ENCODE data around the gene C5orf58. TPM values are rescaled to one million over a fixed set of nuclear protein-coding genes. Genes with fewer than 3 reads are reported as not detected.

The C5orf58 gene
- polyA plus RNA-seq, 1 donor from 2014 or later, result not detected

- TF ChIP-seq SMC3 (conservative IDR thresholded peaks at IDR 0.05; ENCODE audit: poor library complexity), result no peak
- TF ChIP-seq EP300 (conservative IDR thresholded peaks at IDR 0.05; ENCODE audit: poor library complexity, severe bottlenecking), result no peak
- TF ChIP-seq EZH2 (IDR thresholded peaks at IDR 0.05; ENCODE audit: borderline replicate concordance, insufficient read depth, low read length, poor library complexity, severe bottlenecking), result no peak
- TF ChIP-seq POLR2AphosphoS5 (IDR thresholded peaks at IDR 0.05), result no peak
- no peak for TF ChIP-seq TAF1 (IDR thresholded peaks at IDR 0.05; ENCODE audit: low read depth)
- TF ChIP-seq REST (IDR thresholded peaks at IDR 0.05; ENCODE audit: borderline replicate concordance), result no peak
- TF ChIP-seq MXI1 (conservative IDR thresholded peaks at IDR 0.05; ENCODE audit: poor library complexity, severe bottlenecking), result no peak
- TF ChIP-seq CTCF (IDR thresholded peaks at IDR 0.05; ENCODE audit: poor library complexity, severe bottlenecking), result no peak
- no peak for TF ChIP-seq RAD21 (conservative IDR thresholded peaks at IDR 0.05)
- Histone ChIP-seq H3K36me3 (ENCODE audit: insufficient read depth, low read length) (no peaks in the 10 kb centered on the region), H3K9ac (ENCODE audit: low read length) (no peak overlapping the region), H3K9me2 (ENCODE audit: insufficient read depth, low read length) (no peaks in the 10 kb centered on the region), H4K20me1 (ENCODE audit: insufficient read depth) (no peaks in the 10 kb centered on the region), H3K9me3 (ENCODE audit: low read length) (no peaks in the 10 kb centered on the region), H3F3A (ENCODE audit: insufficient read depth, low read length, poor library complexity, severe bottlenecking) (no peaks in the 10 kb centered on the region), H3K4me3 (ENCODE audit: low read length) (no peak overlapping the region), H3K4me2 (ENCODE audit: low read length) (no peak overlapping the region), H3K27ac (ENCODE audit: low read length) (no peak overlapping the region), H3K79me2 (replicated peaks; ENCODE audit: insufficient read depth, low read length) (no peaks in the 10 kb centered on the region), H2AFZ (ENCODE audit: low read depth, low read length) (no peak overlapping the region), H3K27me3 (ENCODE audit: insufficient read depth, low read depth, low read length) (no peaks in the 10 kb centered on the region)
Observed at GRCh38 chr5:170251462-170251861, 18.7 kb downstream of the C5orf58 start.

- H3K36me3 ChIP-seq (ENCODE audit: insufficient read depth, low read length), result no peaks in the 10 kb centered on the region
- no peaks in the 10 kb centered on the region for H3K9me2 ChIP-seq (ENCODE audit: insufficient read depth, low read length)
- H3K9ac ChIP-seq (ENCODE audit: low read length), result no peak overlapping the region
- H2AFZ ChIP-seq (ENCODE audit: low read depth, low read length), result no peak overlapping the region
- no peaks in the 10 kb centered on the region for H3K9me3 ChIP-seq (ENCODE audit: low read length)
- no peak for TF ChIP-seq RAD21 (conservative IDR thresholded peaks at IDR 0.05)
- TF ChIP-seq MXI1 (conservative IDR thresholded peaks at IDR 0.05; ENCODE audit: poor library complexity, severe bottlenecking), result no peak
- TF ChIP-seq EP300 (conservative IDR thresholded peaks at IDR 0.05; ENCODE audit: poor library complexity, severe bottlenecking), result no peak
- TF ChIP-seq CTCF (IDR thresholded peaks at IDR 0.05; ENCODE audit: poor library complexity, severe bottlenecking), result no peak
- TF ChIP-seq SMC3 (conservative IDR thresholded peaks at IDR 0.05; ENCODE audit: poor library complexity), result no peak
- TF ChIP-seq TAF1 (IDR thresholded peaks at IDR 0.05; ENCODE audit: low read depth), result no peak
- TF ChIP-seq EZH2 (IDR thresholded peaks at IDR 0.05; ENCODE audit: borderline replicate concordance, insufficient read depth, low read length, poor library complexity, severe bottlenecking), result no peak
- TF ChIP-seq POLR2AphosphoS5 (IDR thresholded peaks at IDR 0.05), result no peak
- no peak for TF ChIP-seq REST (IDR thresholded peaks at IDR 0.05; ENCODE audit: borderline replicate concordance)
- no peaks in the 10 kb centered on the region for H4K20me1 ChIP-seq (ENCODE audit: insufficient read depth)
- H3K4me2 ChIP-seq (ENCODE audit: low read length), result no peak overlapping the region
- no peak overlapping the region for H3K27ac ChIP-seq (ENCODE audit: low read length)
- no peaks in the 10 kb centered on the region for H3F3A ChIP-seq (ENCODE audit: insufficient read depth, low read length, poor library complexity, severe bottlenecking)
- H3K27me3 ChIP-seq (ENCODE audit: insufficient read depth, low read depth, low read length), result no peaks in the 10 kb centered on the region
- H3K4me3 ChIP-seq (ENCODE audit: low read length), result no peak overlapping the region
- H3K79me2 ChIP-seq (replicated peaks; ENCODE audit: insufficient read depth, low read length), result no peaks in the 10 kb centered on the region
Observed at GRCh38 chr5:170252109-170252508, 19.3 kb downstream of the C5orf58 start.
